Measurements from ENCODE around the gene RNASEH1. TPM values are rescaled to one million over a fixed set of nuclear protein-coding genes. Genes with fewer than 3 reads are reported as not detected.

RNASEH1 gene
- total and polyA plus RNA-seq, 2 of the 13 experiments (the other 11 are each of a cell fraction or from before 2014, with no cell fraction given), result 14.5 to 57.4 TPM

DNA sequence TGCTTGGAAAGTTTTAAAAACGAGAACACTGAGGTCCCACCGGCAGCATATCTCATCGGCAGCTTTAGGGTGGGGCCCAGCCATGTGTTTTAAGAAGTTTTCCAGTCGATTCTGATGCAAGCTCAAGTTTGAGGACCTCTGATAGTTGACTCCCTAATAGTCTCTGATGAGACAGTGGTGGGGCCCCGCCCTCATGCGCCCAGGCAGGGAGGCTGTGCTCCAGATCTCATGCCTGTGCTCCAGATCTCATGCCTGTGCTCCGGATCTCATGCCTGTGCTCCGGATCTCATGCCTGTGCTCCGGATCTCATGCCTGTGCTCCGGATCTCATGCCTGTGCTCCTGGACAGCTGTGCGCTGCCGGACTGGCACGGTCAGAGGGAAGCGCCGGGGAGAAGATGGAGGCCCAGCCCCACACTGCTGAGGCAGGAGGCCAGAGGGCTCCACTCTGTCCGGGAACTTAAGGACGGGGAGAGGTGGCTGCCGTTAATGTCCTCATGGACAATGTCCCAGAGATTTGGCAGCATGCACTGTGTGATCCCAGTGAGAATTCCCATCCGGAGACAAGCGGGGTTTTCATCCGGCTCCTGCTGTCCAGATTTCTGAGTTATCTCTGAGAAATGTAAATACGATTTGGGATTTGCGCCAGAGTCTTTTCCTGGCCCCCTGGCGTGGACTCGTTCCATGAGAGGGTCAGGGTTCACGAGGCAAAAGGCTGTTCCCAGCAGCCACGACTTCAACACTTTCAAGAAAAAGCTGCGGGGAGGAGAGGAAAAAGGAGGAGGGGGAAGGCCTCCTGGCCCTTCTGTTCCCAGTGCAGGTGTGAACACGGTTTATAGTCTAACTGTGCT is 27.4 kb upstream of the RNASEH1 start (continued):
- TF ChIP-seq ZNF672 (CRISPR knock-in tag; IDR thresholded peaks at IDR 0.05) (no peak), HNRNPLL (IDR thresholded peaks at IDR 0.05; ENCODE audit: low read depth, low read length, poor library complexity, severe bottlenecking) (peak; percentile 40), ZNF468 (CRISPR knock-in tag; IDR thresholded peaks at IDR 0.05) (peak; percentile 43; the same call in 1 of the 2 replicates), ZNF383 (CRISPR knock-in tag; IDR thresholded peaks at IDR 0.05; ENCODE audit: borderline replicate concordance) (0 out of 2 replicates have a peak, but pooled peaks have one; percentile 54), MAFK (conservative IDR thresholded peaks at IDR 0.05 in 1 of 2, IDR thresholded peaks at IDR 0.05 in 1 of 2; ENCODE audit: low read length in 2 of 2) (no peak), SMC3 (IDR thresholded peaks at IDR 0.05; ENCODE audit: low read length) (peak; percentile 22; the same call in 1 of the 2 replicates), SIX1 (CRISPR knock-in tag; IDR thresholded peaks at IDR 0.05; ENCODE audit: borderline replicate concordance) (no peak; the same call in 1 of the 2 replicates), ZBTB7B (CRISPR knock-in tag; IDR thresholded peaks at IDR 0.05) (peak; percentile 64; the same call in 1 of the 2 replicates), MIER2 (CRISPR knock-in tag; IDR thresholded peaks at IDR 0.05) (no peak), GATAD1 (CRISPR knock-in tag; IDR thresholded peaks at IDR 0.05) (peak; percentile 39; the same call in 1 of the 2 replicates), GFI1 (CRISPR knock-in tag; IDR thresholded peaks at IDR 0.05; ENCODE audit: borderline replicate concordance) (peak; percentile 96), ZMYM3 (CRISPR knock-in tag; IDR thresholded peaks at IDR 0.05) (no peak; the same call in 1 of the 2 replicates), TBL1XR1 (IDR thresholded peaks at IDR 0.05; ENCODE audit: borderline replicate concordance, low read length, partially characterized antibody) (peak; percentile 17), ZNF557 (CRISPR knock-in tag; IDR thresholded peaks at IDR 0.05) (no peak), CEBPB (IDR thresholded peaks at IDR 0.05; ENCODE audit: borderline replicate concordance, low read depth, low read length) (no peak), CENPT (CRISPR knock-in tag; IDR thresholded peaks at IDR 0.05; ENCODE audit: low read depth) (no peak), ZIK1 (CRISPR knock-in tag; IDR thresholded peaks at IDR 0.05; ENCODE audit: borderline replicate concordance, low read depth) (no peak), GZF1 (CRISPR knock-in tag; IDR thresholded peaks at IDR 0.05) (peak; percentile 70; the same call in 1 of the 2 replicates), ZNF556 (CRISPR knock-in tag; IDR thresholded peaks at IDR 0.05; ENCODE audit: borderline replicate concordance) (peak; percentile 86; the same call in 1 of the 2 replicates), ATM (IDR thresholded peaks at IDR 0.05; ENCODE audit: borderline replicate concordance) (no peak), NFYC (CRISPR knock-in tag; IDR thresholded peaks at IDR 0.05) (no peak), SNAI1 (CRISPR knock-in tag; IDR thresholded peaks at IDR 0.05; ENCODE audit: borderline replicate concordance) (no peak), PHF8 (CRISPR knock-in tag; IDR thresholded peaks at IDR 0.05) (peak; percentile 40; the same call in 1 of the 2 replicates)
- TF ChIP-seq, protein P1, sequence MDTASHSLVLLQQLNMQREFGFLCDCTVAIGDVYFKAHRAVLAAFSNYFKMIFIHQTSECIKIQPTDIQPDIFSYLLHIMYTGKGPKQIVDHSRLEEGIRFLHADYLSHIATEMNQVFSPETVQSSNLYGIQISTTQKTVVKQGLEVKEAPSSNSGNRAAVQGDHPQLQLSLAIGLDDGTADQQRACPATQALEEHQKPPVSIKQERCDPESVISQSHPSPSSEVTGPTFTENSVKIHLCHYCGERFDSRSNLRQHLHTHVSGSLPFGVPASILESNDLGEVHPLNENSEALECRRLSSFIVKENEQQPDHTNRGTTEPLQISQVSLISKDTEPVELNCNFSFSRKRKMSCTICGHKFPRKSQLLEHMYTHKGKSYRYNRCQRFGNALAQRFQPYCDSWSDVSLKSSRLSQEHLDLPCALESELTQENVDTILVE (CRISPR knock-in tag; IDR thresholded peaks at IDR 0.05), result peak; percentile 50; the same call in 1 of the 2 replicates
- TF ChIP-seq, protein P2, sequence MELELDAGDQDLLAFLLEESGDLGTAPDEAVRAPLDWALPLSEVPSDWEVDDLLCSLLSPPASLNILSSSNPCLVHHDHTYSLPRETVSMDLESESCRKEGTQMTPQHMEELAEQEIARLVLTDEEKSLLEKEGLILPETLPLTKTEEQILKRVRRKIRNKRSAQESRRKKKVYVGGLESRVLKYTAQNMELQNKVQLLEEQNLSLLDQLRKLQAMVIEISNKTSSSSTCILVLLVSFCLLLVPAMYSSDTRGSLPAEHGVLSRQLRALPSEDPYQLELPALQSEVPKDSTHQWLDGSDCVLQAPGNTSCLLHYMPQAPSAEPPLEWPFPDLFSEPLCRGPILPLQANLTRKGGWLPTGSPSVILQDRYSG (CRISPR knock-in tag; IDR thresholded peaks at IDR 0.05), result peak; percentile 81; the same call in 1 of the 2 replicates
- TF ChIP-seq, protein P3, sequence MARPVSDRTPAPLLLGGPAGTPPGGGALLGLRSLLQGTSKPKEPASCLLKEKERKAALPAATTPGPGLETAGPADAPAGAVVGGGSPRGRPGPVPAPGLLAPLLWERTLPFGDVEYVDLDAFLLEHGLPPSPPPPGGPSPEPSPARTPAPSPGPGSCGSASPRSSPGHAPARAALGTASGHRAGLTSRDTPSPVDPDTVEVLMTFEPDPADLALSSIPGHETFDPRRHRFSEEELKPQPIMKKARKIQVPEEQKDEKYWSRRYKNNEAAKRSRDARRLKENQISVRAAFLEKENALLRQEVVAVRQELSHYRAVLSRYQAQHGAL (CRISPR knock-in tag; IDR thresholded peaks at IDR 0.05; ENCODE audit: not compliant biosample characterization), result no peak
- TF ChIP-seq, protein P4, sequence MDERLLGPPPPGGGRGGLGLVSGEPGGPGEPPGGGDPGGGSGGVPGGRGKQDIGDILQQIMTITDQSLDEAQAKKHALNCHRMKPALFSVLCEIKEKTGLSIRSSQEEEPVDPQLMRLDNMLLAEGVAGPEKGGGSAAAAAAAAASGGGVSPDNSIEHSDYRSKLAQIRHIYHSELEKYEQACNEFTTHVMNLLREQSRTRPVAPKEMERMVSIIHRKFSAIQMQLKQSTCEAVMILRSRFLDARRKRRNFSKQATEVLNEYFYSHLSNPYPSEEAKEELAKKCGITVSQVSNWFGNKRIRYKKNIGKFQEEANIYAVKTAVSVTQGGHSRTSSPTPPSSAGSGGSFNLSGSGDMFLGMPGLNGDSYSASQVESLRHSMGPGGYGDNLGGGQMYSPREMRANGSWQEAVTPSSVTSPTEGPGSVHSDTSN (CRISPR knock-in tag; IDR thresholded peaks at IDR 0.05), result no peak

Measured in HepG2 (cell line).